ENCODE results near the gene SLC22A25. TPM values are rescaled to one million over a fixed set of nuclear protein-coding genes. Genes with fewer than 3 reads are reported as not detected.

SLC22A25 gene
- total and polyA plus RNA-seq, 2 donors from 2014 or later: not detected

DNA sequence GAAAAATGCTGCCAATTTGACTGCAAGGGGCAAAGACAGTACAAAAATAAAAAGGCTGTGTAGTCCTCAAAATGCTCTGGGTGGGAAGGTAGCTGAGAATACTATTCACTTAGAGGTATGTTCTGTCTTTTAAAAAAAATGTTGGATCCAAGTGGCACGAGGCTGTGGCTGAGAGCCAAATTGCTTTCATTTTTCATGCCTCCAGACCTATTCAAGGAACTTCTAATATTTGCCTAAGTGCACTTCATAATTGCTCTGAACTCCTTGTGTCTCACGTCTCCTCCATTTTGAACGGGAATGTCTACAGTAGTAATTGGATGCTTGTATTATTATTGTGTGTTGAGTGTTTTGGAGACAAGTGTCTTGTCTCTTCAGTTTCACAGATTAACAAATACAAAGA, 19.1 kb upstream of the SLC22A25 start:
- H3K4me3 ChIP-seq (ENCODE audit: low read length in 3 of 3): no peak overlapping the region
- H3K9ac ChIP-seq (ENCODE audit: low read length in 3 of 3): no peak overlapping the region
- TF ChIP-seq, protein P1, sequence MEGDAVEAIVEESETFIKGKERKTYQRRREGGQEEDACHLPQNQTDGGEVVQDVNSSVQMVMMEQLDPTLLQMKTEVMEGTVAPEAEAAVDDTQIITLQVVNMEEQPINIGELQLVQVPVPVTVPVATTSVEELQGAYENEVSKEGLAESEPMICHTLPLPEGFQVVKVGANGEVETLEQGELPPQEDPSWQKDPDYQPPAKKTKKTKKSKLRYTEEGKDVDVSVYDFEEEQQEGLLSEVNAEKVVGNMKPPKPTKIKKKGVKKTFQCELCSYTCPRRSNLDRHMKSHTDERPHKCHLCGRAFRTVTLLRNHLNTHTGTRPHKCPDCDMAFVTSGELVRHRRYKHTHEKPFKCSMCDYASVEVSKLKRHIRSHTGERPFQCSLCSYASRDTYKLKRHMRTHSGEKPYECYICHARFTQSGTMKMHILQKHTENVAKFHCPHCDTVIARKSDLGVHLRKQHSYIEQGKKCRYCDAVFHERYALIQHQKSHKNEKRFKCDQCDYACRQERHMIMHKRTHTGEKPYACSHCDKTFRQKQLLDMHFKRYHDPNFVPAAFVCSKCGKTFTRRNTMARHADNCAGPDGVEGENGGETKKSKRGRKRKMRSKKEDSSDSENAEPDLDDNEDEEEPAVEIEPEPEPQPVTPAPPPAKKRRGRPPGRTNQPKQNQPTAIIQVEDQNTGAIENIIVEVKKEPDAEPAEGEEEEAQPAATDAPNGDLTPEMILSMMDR (IDR thresholded peaks at IDR 0.05; ENCODE audit: borderline replicate concordance, extremely low read depth, insufficient read depth): no peak
- DNase-seq (no peak), FAIRE-seq (no peak)
- H3K27ac ChIP-seq (ENCODE audit: low read depth in 2 of 2, low read length in 2 of 2): no peak overlapping the region
- no peaks in the 10 kb centered on the region for H3K27me3 ChIP-seq (ENCODE audit: control insufficient read depth, insufficient read depth, low read length)
- intact Hi-C loops (cut with DNase I): no loop called here
- H3K36me3 ChIP-seq (ENCODE audit: control insufficient read depth in 2 of 3, insufficient read depth in 3 of 3, low read length in 3 of 3): no peaks in the 10 kb centered on the region
- no peaks in the 10 kb centered on the region for H3K9me3 ChIP-seq (ENCODE audit: control insufficient read depth in 2 of 3, insufficient read depth in 1 of 3, low read length in 3 of 3)
- no peaks in the 10 kb centered on the region for H3K4me1 ChIP-seq (ENCODE audit: control insufficient read depth in 2 of 3, insufficient read depth in 2 of 3, low read depth in 1 of 3, low read length in 3 of 3)

DNA sequence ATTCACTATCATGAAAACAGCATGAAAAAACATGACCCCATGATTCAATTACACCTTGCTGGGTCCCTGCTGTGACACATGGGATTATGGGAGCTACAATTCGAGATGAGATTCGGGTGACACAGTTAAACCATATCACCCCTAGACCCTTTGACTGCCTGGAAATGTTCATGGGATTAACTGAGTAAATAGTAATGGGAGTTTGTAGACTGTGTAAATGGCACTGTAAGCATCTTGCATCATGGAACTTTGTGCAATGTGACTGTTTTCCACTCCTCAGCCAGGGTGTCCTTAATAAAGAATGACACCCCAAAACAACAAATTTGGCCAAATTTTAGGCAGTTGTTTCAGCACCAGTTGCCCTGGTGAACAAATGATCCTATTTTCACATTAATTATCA, 7.9 kb upstream of the SLC22A25 start:
- no peaks in the 10 kb centered on the region for H3K27me3 ChIP-seq (ENCODE audit: control insufficient read depth, insufficient read depth, low read length)
- no peaks in the 10 kb centered on the region for H3K36me3 ChIP-seq (ENCODE audit: control insufficient read depth in 2 of 3, insufficient read depth in 3 of 3, low read length in 3 of 3)
- no peaks in the 10 kb centered on the region for H3K4me1 ChIP-seq (ENCODE audit: control insufficient read depth in 2 of 3, insufficient read depth in 2 of 3, low read depth in 1 of 3, low read length in 3 of 3)
- no peak overlapping the region for H3K9ac ChIP-seq (ENCODE audit: low read length in 3 of 3)
- no peak overlapping the region for H3K27ac ChIP-seq (ENCODE audit: low read depth in 2 of 2, low read length in 2 of 2)
- no peak for DNase-seq
- H3K9me3 ChIP-seq (ENCODE audit: control insufficient read depth in 2 of 3, insufficient read depth in 1 of 3, low read length in 3 of 3): no peaks in the 10 kb centered on the region
- intact Hi-C loops (cut with DNase I): no loop called here
- no peak overlapping the region for H3K4me3 ChIP-seq (ENCODE audit: low read length in 3 of 3)
- TF ChIP-seq, protein P1 (IDR thresholded peaks at IDR 0.05; ENCODE audit: borderline replicate concordance, extremely low read depth, insufficient read depth): no peak
- FAIRE-seq: no peak

DNA sequence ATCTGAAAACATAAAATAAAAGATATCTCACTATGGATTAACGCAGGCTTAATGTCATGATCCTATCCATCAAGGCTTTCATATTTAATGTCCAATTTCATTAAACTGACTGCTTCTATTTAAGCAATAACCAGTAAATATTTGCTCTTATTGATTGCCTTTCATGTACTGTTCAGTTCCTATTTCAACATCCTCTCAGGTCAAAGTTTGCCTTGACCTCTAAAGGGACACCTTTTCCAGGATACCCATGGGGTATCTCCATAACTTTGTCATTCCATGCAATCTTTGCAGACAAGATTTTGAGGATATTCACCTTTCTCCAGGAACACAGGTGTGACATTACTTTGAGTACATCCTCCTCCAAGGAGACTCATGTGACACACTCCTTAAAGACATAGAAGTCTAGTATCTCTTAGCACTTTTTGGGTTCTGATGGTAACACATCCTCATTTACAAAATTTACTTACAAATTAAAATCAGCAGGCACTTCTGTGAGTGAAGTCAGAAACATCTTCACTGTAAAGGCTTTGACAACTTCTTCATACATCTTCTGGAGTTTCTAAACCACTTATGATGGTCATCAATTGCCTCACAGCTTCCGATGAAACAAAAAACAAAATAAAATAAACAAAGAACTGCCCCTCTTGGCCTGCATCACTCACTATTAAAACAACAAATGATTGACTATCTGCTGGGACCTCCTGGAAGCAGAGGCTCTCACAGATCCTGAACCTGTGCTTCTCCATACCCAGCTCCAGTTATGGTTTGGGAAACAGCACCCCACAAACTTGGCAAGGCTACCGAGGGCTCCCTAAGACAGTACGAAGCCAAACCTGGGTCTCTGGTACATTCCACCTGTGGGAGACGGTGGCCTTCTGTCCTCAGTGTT, 7.0 kb upstream of the SLC22A25 start:
- intact Hi-C loops (cut with DNase I): no loop called here
- Histone ChIP-seq H3K27me3 (ENCODE audit: control insufficient read depth, insufficient read depth, low read length) (no peaks in the 10 kb centered on the region), H3K4me3 (ENCODE audit: low read length in 3 of 3) (no peak overlapping the region), H3K4me1 (ENCODE audit: control insufficient read depth in 2 of 3, insufficient read depth in 2 of 3, low read depth in 1 of 3, low read length in 3 of 3) (no peaks in the 10 kb centered on the region), H3K27ac (ENCODE audit: low read depth in 2 of 2, low read length in 2 of 2) (no peak overlapping the region), H3K9me3 (ENCODE audit: control insufficient read depth in 2 of 3, insufficient read depth in 1 of 3, low read length in 3 of 3) (no peaks in the 10 kb centered on the region), H3K9ac (ENCODE audit: low read length in 3 of 3) (no peak overlapping the region), H3K36me3 (ENCODE audit: control insufficient read depth in 2 of 3, insufficient read depth in 3 of 3, low read length in 3 of 3) (no peaks in the 10 kb centered on the region)
- TF ChIP-seq, protein P1 (IDR thresholded peaks at IDR 0.05; ENCODE audit: borderline replicate concordance, extremely low read depth, insufficient read depth): no peak
- DNase-seq (no peak), FAIRE-seq (no peak)
